AG10803 (cell line): ENCODE measurements around the gene COL1A2.

Experiments used
- DNase-seq: peaks from one replicate; pipeline ENCODE4 v3.0.0; 2010; ENCODE audit warnings: low read depth
- H3K4me3 ChIP-seq: 2 replicates; pipeline ENCODE4 v1.5.1; 2011; ENCODE audit warnings: mild to moderate bottlenecking, low read length, control low read depth
- TF ChIP-seq, protein P1 (sequence below): conservative IDR thresholded peaks from 2 replicates; pipeline ENCODE4 v1.5.1; 2011; ENCODE audit warnings: mild to moderate bottlenecking, low read length, control low read depth, inconsistent platforms

Gene COL1A2

DNA sequence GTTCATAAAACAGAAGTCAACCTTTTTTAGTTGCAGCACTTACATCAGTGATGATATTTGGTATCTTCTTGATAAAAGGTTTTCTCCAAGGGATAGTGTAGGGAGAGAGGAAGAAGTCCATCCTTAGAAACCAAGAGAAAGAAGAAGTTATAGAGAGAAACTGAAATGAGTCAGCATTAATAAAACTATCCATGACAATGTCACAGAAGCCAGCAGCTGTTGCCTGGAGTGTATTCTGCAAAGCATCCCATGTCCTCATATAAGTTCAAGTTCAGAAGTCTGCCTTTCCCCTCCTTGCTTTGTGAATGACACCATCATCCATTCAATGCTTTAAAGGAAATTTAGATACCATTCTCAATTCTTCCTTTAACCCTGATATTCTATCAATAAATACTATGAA lies 14.4 kb upstream of the COL1A2 start:
- TF ChIP-seq, protein P1, sequence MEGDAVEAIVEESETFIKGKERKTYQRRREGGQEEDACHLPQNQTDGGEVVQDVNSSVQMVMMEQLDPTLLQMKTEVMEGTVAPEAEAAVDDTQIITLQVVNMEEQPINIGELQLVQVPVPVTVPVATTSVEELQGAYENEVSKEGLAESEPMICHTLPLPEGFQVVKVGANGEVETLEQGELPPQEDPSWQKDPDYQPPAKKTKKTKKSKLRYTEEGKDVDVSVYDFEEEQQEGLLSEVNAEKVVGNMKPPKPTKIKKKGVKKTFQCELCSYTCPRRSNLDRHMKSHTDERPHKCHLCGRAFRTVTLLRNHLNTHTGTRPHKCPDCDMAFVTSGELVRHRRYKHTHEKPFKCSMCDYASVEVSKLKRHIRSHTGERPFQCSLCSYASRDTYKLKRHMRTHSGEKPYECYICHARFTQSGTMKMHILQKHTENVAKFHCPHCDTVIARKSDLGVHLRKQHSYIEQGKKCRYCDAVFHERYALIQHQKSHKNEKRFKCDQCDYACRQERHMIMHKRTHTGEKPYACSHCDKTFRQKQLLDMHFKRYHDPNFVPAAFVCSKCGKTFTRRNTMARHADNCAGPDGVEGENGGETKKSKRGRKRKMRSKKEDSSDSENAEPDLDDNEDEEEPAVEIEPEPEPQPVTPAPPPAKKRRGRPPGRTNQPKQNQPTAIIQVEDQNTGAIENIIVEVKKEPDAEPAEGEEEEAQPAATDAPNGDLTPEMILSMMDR, result no peak
- no peak overlapping the region for H3K4me3 ChIP-seq
- DNase-seq, result no peak

DNA sequence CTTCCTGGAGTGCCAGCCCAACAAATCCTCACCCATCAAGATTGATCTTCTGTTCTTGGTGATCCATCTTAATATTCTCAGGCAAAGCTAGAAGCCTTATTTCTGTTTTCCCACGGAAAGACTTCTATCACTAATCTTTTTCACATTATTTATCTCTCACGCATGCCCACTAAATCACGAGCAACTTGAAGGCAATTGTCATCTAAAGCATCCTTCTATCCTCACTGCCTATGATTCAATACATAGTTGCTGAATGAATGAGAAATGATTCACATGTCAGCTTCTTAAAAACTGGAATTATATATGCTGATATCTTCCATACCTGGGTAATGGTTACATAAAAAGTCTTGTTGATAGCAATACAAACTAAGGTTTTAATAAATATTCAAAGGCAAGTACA lies 12.6 kb upstream of the COL1A2 start:
- TF ChIP-seq, protein P1, result no peak
- no peak overlapping the region for H3K4me3 ChIP-seq
- DNase-seq, result peak; percentile 74

DNA sequence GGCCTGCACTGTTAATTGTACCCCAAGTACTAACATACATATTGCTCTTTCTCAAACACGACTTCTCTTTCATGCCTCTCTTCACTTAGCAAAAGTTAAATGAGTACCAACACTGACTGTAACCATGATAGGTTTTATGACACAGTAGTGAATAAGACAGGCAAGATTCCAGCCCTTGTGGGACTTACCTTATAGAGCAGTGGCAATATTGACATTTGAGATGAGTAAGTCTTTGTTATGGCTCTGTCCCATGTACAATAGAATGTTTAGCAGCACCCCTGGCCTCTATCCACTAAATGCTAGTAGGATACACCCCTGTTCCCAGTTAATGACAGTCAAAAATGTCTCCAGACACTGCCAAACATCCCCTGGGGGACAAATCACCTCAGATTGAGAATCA lies 11.9 kb upstream of the COL1A2 start:
- TF ChIP-seq, protein P1, result no peak
- no peak for DNase-seq
- no peak overlapping the region for H3K4me3 ChIP-seq

DNA sequence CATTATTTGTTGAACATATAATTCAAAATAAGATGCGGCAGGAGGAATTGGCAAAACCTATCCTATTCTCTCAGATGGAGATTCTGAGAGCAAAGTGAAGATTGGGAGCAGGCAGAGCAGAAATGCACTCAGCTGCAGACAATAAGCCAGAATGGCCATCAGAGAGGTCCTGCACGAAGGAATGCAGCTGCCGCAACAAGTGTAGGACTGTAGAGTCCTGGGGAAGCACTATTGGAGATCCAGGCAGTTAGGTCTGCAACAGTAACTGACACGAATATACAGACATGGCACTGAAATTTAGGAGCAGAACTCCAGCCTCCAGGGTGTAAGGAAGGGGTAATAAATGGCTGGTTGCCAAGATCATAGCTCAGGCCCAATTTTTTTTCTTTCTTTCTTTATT lies 10.4 kb upstream of the COL1A2 start:
- no peak for DNase-seq
- TF ChIP-seq, protein P1, result no peak
- no peak overlapping the region for H3K4me3 ChIP-seq

DNA sequence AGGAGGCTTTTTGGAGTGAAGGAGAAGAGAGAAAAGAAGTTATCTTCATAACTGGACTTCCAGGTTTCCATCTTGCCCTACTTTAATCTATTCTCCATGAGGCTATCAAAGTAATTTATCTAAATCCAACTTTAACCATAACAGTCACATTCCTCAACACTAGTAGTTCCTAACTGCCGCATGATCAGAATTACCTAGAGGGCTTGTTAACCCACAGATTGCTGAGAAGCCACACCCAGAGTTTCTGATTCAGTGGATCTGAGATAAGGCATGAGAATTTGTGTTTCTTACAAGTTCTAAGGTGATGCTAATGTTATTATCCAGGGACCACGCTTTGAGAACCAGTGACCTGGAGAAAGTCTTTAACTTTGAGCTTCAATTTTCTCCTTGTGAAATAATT lies 8.3 kb upstream of the COL1A2 start:
- H3K4me3 ChIP-seq, result no peak overlapping the region
- TF ChIP-seq, protein P1, result no peak
- no peak for DNase-seq

DNA sequence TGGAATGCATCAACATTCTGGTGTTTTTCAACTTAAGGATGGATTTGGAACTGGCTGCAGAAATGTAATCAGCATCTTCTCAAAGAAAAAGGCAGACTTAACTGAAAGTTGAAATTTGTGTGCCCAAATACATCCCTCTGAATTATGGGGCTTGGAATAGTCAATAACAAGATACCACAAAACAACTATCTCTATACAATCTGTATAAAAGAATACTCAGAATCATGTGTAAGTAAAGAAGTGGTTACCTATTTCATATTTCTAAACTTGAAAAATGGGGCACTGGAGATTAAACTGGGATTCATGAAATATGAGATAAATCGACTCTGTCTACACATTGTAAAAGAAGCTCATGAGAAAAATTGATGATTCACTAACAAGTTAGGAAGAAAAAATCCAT lies 6.2 kb upstream of the COL1A2 start:
- no peak for DNase-seq
- H3K4me3 ChIP-seq, result no peak overlapping the region
- TF ChIP-seq, protein P1, result no peak

DNA sequence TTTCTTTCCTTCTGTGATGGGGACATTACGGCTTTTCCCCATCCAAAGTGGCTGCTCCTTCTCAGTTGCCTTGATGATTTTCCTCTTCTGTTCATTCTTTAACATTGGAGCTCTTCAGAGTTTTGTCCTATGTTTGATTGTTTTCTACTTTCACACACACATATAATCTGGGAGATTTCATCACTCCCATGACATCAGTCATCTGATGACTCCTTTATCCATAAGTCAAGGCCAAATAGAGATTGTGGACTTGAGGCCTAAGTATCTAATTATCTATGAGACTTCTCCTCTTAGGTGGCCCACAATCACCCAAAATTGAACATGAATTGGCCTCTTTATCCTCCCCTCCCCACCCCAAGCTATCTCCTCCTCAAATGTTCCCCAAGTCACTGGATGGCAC lies 5.3 kb upstream of the COL1A2 start:
- no peak overlapping the region for H3K4me3 ChIP-seq
- no peak for DNase-seq
- TF ChIP-seq, protein P1, result no peak
